ENCODE data around the gene MACF1.

DNA sequence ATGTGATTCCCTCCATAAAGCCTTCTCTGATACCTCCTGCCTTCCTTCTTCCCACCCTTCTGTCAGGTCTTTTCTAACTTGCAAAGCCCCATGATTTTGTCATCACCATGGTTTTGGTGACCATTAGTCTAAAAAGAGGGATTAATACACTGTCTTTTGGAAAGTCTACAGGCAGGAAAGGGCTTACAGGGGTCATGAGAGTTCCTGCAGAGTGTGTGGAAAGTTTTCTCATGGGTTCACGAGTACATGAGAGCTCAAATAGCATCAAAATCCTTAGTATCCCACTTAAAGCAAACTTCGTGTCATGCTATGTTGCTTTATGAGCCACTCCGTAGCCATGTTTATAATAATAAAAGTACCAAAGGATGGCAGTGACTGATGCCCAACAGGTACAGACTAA is 200.4 kb downstream of the MACF1 start:
- TF ChIP-seq POLR2A (IDR thresholded peaks at IDR 0.05; ENCODE audit: low read depth) (no peak), POLR2AphosphoS5 (IDR thresholded peaks at IDR 0.05) (no peak)

All from esophagus muscularis mucosa (tissue), 2 donors.